HG03342 (cell line): Measurements from ENCODE around the gene TAS2R4.
"Not testable (repeated sequence)": the region's sequence is repeated elsewhere in the genome, so short reads cannot be mapped to it uniquely, and the experiment has no call there.

ENCODE experiments used
- ATAC-seq: cut with Tn5 transposase; IDR thresholded peaks from one replicate; pipeline ENCODE4 v1.9.1; 2021; ENCODE audit warnings: mild to moderate bottlenecking, moderate library complexity; ENCODE audit not compliant: unreplicated experiment

TAS2R4 gene

GRCh38 chr7:141776374-141776773 lies at the start of gene TAS2R4:
Gene TAS2R4, plus strand, starts transcription at chr7:141776674. Its CDS starts 1,815 bp downstream, at chr7:141778489.
- no peak for ATAC-seq

- ATAC-seq: no peak
Observed at GRCh38 chr7:141729020-141729419, 47.5 kb upstream of the TAS2R4 start.

GRCh38 chr7:141731476-141732149 lies 44.9 kb upstream of the TAS2R4 start:
- ATAC-seq: no peak

- ATAC-seq: no peak
Observed at GRCh38 chr7:141737118-141737835, 39.2 kb upstream of the TAS2R4 start.

DNA sequence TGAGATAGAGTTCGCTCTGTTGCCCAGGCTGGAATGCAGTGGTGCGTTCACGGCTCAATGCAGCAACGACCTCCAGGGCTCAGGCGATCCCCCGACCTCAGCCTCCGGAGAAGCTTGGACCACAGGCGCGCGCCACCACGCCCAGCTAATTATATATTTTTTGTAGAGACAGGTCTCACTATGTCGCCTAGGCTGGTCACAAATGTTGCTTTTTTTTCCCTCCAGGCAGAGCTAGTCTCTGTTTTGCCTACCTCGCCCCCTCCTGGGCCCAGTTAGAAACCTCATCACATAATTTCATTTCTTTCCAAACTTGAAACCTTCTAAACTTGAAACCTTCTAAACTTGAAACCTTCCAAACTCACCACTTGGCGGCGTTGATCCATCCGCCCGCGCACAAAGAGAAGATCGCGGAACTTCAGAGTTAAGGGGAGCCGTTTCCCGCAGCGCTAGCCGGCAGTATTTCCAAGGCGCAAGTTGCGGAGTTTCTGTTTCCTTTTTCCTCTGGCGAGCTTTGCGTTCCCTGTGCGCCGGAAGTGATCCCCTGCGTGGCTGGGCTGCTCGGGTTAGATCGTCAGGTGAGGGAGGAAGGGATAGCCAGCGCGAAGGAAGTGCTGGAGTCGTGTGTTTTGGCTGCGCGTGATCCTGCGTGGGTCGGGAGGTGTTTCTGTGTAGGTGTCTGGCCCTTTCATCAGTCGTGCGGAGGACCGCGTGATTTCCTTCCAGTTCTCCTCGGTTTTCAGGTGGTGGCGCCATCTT lies 38.5 kb upstream of the TAS2R4 start, which contains the start of gene SSBP1:
Gene SSBP1 (plus strand): TSS at position 523 of the 756 bp plus-strand sequence. CDS start 809 bp downstream, outside the sequence.
- ATAC-seq: peak; percentile 90

DNA sequence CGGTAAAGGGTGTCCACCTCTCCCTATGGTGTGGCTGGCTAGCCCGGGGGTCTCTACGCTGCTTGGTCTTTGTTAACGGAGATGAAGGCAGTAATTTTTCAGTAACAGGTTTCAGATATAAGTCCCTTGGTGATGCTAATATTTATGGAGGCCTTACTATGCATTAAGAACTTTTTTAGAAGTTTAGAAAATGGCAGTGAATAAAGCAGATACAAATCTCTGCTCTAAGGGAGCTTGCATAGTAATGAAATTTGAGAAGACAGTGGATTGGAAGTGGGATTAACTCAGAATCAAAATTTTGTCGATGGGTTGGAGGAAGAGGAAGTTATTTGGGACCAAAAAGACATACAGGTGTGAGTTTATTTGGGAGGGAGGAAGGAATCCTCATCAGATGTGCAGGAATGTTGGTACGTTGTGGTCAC lies 37.9 kb upstream of the TAS2R4 start:
- no peak for ATAC-seq

- no peak for ATAC-seq
Observed at GRCh38 chr7:141739250-141739649, 37.2 kb upstream of the TAS2R4 start.

- ATAC-seq: no peak
Observed at GRCh38 chr7:141742229-141742628, 34.2 kb upstream of the TAS2R4 start.

- no peak for ATAC-seq
Observed at GRCh38 chr7:141744131-141744530, 32.3 kb upstream of the TAS2R4 start.

DNA sequence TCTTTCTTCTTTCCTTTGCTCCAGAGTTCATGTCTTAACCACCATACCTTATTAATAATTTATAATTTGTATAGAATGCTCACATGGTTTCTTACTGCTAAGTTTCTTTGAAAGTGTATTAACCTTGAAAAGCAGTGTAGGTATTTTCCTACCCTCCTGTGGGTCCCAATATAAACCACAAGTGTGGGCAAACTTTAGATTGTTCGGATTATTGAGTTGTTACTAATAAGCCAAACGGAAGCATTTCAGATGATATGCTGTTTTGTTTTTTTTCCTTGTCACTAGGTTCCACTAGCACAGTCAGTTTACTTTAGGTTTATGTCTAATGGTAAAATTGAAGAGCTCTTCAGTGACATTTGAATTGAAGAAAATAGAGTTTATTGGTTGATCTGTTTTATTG lies 28.1 kb upstream of the TAS2R4 start:
- ATAC-seq: no peak

GRCh38 chr7:141751904-141752303 lies 24.6 kb upstream of the TAS2R4 start:
- ATAC-seq: not testable (repeated sequence)

GRCh38 chr7:141752634-141753033 lies 23.8 kb upstream of the TAS2R4 start:
- no peak for ATAC-seq

DNA sequence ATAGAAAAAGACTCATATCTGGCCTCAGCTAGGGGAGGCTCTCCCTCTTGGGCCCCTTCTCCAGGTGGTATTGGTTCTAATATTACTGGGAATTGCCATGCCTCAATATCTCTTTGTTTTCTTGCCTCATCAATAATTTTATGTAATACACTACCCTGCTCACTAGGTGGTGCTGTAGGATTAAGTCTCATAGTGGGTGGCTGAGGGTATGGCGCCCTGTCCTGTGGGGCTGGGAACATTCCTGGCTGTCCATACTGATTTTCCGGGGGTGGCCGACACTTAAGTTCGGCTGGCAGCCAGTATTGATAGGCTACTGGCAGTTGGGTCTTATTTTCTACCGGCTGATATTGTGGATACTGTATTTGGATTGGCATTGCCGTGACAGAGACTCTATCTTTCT lies 21.5 kb upstream of the TAS2R4 start:
- ATAC-seq: no peak

DNA sequence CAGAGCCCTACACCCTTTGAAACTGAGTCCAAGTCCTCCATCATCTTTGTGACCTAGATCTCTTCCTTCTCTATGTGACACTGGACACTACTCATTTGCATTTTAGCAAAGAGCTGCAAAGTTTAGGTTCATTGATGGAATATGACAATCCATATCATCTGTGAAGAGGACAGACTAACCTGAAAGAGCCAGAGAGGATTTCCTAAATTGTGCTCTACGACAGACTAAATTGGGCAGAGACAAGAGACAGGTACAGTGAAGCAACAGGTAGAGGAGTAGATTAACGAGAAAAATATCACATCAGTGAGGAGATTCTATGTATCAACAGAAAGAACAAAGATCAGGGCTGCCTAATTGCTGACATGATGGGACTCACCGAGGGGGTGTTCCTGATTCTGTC lies 12.7 kb upstream of the TAS2R4 start, which contains the start of gene TAS2R3:
Gene TAS2R3 (plus strand): TSS at position 301 of the 400 bp plus-strand sequence. CDS start 62 bp downstream, at position 363.
- ATAC-seq: no peak

DNA sequence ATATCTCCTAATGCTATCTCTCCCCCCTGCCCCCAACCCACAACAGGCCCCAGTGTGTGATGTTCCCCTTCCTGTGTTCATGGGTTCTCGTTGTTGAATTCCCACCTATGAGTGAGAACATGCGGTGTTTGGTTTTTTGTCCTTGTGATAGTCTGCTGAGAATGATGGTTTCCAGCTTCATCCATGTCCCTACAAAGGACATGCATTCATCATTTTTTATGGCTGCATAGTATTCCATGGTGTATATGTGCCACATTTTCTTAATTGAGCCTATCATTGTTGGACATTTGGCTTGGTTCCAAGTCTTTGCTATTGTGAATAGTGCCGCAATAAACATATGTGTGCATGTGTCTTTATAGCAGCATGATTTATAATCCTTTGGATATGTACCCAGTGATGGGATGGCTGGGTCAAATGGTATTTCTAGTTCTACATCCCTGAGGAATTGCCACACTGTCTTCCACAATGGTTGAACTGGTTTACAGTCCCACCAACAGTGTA lies 6.3 kb upstream of the TAS2R4 start:
- not testable (repeated sequence) for ATAC-seq

GRCh38 chr7:141785706-141786552 lies 9.5 kb downstream of the TAS2R4 start:
- ATAC-seq: peak; percentile 86

GRCh38 chr7:141788296-141788695 lies 11.8 kb downstream of the TAS2R4 start:
- ATAC-seq: no peak

GRCh38 chr7:141789917-141790316 lies 13.4 kb downstream of the TAS2R4 start, which contains the start of gene TAS2R5:
Gene TAS2R5, plus strand, starts transcription at chr7:141790217. Its CDS starts 145 bp downstream, at chr7:141790362.
- ATAC-seq: no peak

- no peak for ATAC-seq
Observed at GRCh38 chr7:141792526-141792925, 16.1 kb downstream of the TAS2R4 start.

GRCh38 chr7:141820067-141820466 lies 43.6 kb downstream of the TAS2R4 start:
- no peak for ATAC-seq
